DMS 273 (cell line): ENCODE results near the gene LRIT2.

Source experiments
- DNase-seq: peaks from one replicate; lab custom pipeline; 2025; ENCODE audit not compliant: unreplicated experiment; lab: John Stamatoyannopoulos, UW

LRIT2 gene, protein sequence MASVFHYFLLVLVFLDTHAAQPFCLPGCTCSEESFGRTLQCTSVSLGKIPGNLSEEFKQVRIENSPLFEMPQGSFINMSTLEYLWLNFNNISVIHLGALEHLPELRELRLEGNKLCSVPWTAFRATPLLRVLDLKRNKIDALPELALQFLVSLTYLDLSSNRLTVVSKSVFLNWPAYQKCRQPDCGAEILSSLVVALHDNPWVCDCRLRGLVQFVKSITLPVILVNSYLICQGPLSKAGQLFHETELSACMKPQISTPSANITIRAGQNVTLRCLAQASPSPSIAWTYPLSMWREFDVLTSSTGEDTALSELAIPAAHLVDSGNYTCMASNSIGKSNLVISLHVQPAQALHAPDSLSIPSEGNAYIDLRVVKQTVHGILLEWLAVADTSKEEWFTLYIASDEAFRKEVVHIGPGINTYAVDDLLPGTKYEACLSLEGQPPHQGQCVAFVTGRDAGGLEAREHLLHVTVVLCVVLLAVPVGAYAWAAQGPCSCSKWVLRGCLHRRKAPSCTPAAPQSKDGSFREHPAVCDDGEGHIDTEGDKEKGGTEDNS

DNA sequence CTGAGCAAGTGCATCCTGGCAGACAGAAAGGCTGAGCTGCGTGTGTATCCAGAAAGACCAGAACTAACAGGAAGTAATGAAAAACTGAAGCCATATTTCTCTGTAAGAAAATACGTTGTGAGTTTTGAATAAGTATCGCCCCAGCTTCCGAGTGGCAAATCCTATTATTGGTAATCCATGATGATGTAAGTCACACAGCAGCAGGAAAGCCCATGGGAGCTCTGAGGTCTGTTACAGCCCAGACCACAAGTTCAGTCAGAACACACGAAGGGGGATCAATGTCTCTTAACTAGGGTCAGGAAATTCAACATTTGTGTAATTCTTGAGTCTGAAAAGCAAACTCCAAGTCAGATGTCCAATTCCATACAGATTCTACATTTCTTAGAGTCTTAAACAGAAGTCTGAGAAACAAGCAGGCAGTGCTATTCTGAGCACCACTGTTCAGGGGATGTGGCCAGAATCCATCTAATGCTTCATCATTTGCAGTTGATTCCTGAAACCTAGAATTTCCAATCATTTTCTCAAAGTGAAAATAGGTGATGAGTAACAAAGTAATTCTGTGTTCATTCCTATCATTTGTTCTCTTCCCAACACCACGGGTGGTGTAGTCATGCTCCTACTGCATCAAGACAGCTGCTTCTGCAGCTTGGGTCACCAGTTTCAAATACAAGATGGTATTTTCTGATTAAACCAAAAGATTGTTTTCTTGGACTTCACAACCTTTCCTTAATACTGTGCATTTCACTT is at the start of gene LRIT2:
Gene LRIT2, minus strand, starts transcription at position 118 of the 747 bp plus-strand sequence. Its CDS starts 24 bp downstream, at position 94.
- no peak for DNase-seq

GRCh38 chr10:84270708-84271107 is 45.4 kb upstream of the LRIT2 start:
- no peak for DNase-seq

- DNase-seq, result no peak
Observed at GRCh38 chr10:84269773-84270172, 44.4 kb upstream of the LRIT2 start.

- no peak for DNase-seq
Observed at GRCh38 chr10:84269162-84269561, 43.8 kb upstream of the LRIT2 start.

- DNase-seq, result peak; percentile 36
Observed at GRCh38 chr10:84267503-84268126, 42.3 kb upstream of the LRIT2 start.

- peak; percentile 8 for DNase-seq
Observed at GRCh38 chr10:84265418-84265817, 40.1 kb upstream of the LRIT2 start.

DNA sequence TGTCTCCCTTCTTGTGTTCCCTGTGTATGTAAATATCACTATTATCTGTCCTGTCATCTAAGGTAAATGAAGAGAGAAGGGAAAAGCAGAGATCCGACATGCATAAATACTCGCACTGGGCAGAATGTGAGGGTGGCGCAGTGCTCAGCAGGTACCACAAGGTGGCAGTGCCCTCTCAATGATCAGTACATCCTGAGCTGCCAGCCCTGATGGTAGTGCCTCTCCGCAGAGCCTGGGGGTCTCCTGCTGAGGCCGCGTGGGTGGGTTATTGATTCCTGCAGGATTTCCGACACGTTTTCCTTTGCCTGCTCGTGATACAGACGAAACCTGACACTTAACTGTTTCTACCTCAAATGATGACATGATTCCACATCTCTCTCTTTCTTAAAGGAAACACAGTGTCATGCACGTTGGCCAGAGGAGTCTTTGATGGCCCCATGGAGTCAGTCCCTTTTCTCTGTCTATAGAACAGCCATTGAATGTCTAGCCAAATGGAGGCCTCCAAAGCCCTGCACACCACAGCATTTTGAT is 39.3 kb upstream of the LRIT2 start:
- peak; percentile 72 for DNase-seq

- no peak for DNase-seq
Observed at GRCh38 chr10:84263716-84264115, 38.4 kb upstream of the LRIT2 start.

DNA sequence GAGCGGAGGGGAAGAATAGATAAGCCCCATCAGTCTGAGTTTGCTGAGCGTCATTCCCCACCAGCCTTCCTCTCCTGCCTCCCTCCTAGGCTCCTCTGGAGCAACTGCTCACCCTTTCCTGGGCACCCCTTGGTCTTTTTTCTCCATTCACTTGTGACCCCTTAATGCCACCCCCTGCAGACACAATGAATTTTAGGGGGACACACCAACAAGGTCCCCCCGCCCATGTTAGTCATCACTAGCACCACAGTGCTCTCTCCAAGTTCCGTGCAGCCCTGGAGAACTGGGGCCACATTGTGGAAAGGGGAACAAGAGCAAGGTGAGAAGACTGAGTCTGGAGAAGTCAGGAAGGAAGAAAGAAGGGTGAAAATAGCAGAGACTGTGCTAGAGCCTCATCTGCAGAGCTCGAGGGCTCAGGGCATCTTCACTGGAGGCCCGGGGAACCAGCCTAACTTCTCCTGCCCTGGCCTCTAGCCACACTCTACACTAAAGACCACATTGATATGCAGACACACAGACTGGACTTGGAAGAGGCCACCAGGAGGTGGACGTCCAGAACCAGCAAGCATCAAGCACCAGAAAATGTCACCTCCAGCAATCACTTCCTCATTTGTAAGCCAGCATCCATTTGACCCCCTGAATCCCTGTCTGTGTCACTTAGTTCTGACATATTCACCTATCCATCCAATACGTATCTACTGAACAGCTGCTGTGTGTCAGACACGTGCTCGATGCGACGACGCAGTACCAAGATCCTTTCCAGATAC is 37.0 kb upstream of the LRIT2 start:
- DNase-seq, result no peak

DNA sequence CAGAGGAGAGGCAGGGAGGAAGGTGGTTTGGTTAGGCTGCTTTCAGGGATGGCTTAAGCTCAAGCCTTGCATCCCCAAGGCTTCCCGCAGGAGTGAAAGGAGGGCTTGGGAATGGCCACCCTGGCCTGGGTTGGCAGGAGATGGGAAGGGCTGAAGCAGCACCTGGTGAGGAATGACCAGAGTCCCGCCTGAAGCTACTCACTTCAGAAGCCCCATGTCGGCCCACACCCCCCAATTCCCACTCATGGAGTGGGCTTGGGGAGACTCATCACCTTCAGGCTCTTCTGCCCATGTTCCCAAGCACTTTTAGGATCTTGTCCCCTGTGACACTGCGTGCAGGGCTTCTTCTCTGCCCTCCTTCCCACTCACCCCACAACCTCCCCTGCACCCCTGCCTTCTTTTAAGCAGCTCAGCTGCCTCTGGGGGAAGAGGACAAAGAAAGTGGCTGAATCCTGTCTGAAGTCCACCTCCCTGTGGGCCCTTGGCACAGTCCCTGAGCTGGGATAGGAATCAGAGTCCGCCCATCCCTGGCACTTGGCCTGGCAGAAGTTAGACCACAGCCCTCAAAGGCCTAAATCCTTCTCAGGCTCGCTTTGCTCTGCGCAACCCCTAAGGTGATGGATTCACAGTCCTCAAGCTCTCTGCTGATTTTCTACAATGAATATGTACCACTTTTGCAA is 36.0 kb upstream of the LRIT2 start:
- no peak for DNase-seq

DNA sequence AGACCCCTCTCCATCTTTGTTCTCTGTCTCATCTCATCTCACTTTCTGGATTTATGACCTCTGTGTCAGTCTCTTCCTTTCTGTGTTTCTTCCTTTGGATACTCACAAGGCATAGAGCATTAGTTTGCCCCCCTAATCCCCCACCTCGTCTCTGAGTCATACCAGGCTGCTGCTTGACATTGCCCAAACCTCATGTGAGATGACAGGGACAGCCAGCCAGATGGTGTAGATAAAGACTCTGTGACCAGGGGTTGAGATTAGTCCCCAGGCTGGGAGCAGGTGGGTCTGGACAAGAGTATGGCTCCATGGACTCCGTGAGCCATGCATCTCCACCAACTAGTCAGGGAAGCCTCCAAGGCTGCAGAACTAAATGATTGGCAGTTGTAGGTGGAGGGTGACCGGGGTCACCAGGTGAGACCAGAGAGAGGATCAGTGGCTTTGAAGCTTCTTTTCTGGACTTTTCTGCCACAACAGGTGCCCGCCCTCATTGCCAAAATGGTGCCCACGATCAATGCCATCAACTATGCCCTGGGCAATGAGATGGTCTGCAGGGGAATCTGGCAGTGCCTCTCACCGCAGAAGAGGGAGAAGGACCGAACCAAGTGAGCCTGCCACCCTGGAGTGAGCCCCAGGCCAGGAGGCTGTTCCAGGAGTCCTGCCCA is 32.8 kb upstream of the LRIT2 start:
- no peak for DNase-seq

- DNase-seq, result no peak
Observed at GRCh38 chr10:84257343-84258020, 32.1 kb upstream of the LRIT2 start.

DNA sequence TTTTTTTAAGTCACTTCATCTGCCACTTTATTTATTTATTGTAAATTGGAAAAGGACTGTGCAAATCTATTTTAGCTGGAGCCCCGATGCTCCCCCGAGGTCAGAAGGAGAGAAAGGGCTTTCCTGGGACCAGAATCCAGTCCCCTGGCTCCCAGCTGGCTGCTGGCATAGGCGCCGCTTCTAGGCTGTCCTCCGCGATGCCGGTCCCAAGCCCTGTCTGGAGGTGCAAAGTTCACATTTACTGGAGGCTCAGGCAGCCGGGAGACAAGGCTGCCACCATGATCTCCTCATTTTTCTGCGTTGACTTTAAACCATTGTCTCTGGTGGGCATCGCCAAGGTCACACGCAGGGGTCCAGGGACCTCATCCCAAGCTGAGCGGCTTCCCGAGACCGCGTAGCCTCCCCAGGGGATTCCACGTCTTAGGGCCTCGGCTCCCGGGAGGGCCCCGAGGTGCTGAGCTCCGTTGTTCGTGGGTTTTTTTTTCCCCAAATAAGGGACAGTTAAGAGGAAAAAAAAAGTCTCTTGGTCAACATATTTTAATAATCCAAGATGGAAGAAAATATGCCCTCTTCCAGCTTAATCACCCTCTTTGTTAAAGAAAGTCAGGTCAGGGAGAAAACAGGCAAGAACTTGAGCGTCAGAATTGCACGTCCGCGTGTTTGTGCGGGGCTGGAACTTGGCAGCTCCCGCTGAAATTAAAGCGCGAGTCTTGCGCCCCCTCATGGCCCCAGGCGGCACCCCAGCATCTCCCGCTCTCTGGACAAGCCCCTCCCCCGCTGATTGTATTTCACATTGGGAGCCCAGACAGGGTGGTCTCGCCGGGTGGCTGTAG is 31.4 kb upstream of the LRIT2 start:
- DNase-seq, result no peak

GRCh38 chr10:84254552-84255478 is 29.5 kb upstream of the LRIT2 start:
- DNase-seq, result no peak

GRCh38 chr10:84248794-84249193 is 23.4 kb upstream of the LRIT2 start:
- DNase-seq, result no peak

GRCh38 chr10:84247496-84247895 is 22.2 kb upstream of the LRIT2 start:
- no peak for DNase-seq
